K562 (cell line): Measurements from ENCODE around the gene CALD1. TPM values are rescaled to one million over a fixed set of nuclear protein-coding genes. Genes with fewer than 3 reads are reported as not detected.
A peak's percentile ranks its signal among the peaks of the same experiment; 100 is the strongest.

Source experiments
- ARID1B ChIP-seq: fragments of 450-650 bp; IDR thresholded peaks from 2 replicates; pipeline ENCODE4 v1.6.1; 2016; ENCODE audit warnings: antibody characterized with exemption, mild to moderate bottlenecking, inconsistent platforms
- BCOR ChIP-seq: fragments of 450-650 bp; IDR thresholded peaks from 2 replicates; pipeline ENCODE4 v1.6.1; 2016
- BRD9 ChIP-seq: fragments of 450-650 bp; IDR thresholded peaks from 2 replicates; pipeline ENCODE4 v1.6.1; 2018; ENCODE audit warnings: low read depth; ENCODE audit not compliant: partially characterized antibody
- CBFA2T3 ChIP-seq: fragments of 450-650 bp; IDR thresholded peaks from 2 replicates; pipeline ENCODE4 v1.6.1; 2017
- CLOCK ChIP-seq: fragments of 250-450 bp; sonication (Bioruptor Pico); IDR thresholded peaks from 2 replicates; pipeline ENCODE4 v1.4.0; 2020; ENCODE audit warnings: mild to moderate bottlenecking, moderate library complexity, borderline replicate concordance
- GATA2 ChIP-seq: sonication (generic); formaldehyde crosslinking; IDR thresholded peaks from 2 replicates; pipeline ENCODE4 v1.4.0; 2020; ENCODE audit warnings: mild to moderate bottlenecking, missing genetic modification reagents
- IRF9 ChIP-seq: fragments of 450-650 bp; IDR thresholded peaks from 2 replicates; pipeline ENCODE4 v1.6.1; 2016; ENCODE audit warnings: missing biosample characterization, missing genetic modification characterization
- KDM1A ChIP-seq, 2 experiments: fragments of 450-650 bp; IDR thresholded peaks; 2 replicates each; pipeline ENCODE4 v1.6.1; 2016; ENCODE audit warnings: mild to moderate bottlenecking in 2 of 2
- MYNN ChIP-seq, 2 experiments: sonication (generic); formaldehyde crosslinking in 1 of 2; IDR thresholded peaks; 2 replicates each; pipeline versions ENCODE4 v1.5.0 to v1.6.1; 2016 to 2020; ENCODE audit warnings: antibody characterized with exemption in 1 of 2, missing genetic modification reagents in 1 of 2
- NFE2 ChIP-seq: IDR thresholded peaks from 2 replicates; pipeline ENCODE4 v1.6.1; 2014; ENCODE audit warnings: antibody characterized with exemption, low read depth
- NONO ChIP-seq, 2 experiments: fragments of 200-400 bp in 1 of 2; fragments of 450-650 bp in 1 of 2; formaldehyde crosslinking in 1 of 2; IDR thresholded peaks; 2 replicates each; pipeline ENCODE4 v1.6.1; 2017; ENCODE audit warnings: low read depth in 2 of 2, mild to moderate bottlenecking in 2 of 2, moderate library complexity in 2 of 2, low read length in 1 of 2
- NR4A1 ChIP-seq, 2 experiments: fragments of 250-450 bp in 1 of 2; fragments of 450-650 bp in 1 of 2; sonication (Bioruptor Pico) in 1 of 2; IDR thresholded peaks; 2 replicates each; pipeline versions ENCODE4 v1.4.0 to v1.6.1; 2016 to 2020; ENCODE audit warnings: mild to moderate bottlenecking in 2 of 2, missing compliant biosample characterization in 1 of 2, missing genetic modification characterization in 1 of 2, moderate library complexity in 1 of 2
- PHB2 ChIP-seq: fragments of 450-650 bp; IDR thresholded peaks from 2 replicates; pipeline ENCODE4 v1.6.1; 2017; ENCODE audit warnings: low read depth
- PKNOX1 ChIP-seq: fragments of 450-650 bp; IDR thresholded peaks from 2 replicates; pipeline ENCODE4 v1.6.1; 2016
- PML ChIP-seq: IDR thresholded peaks from 2 replicates; pipeline ENCODE4 v1.6.1; 2012; ENCODE audit warnings: low read length, inconsistent platforms
- RCOR1 ChIP-seq, 2 experiments: IDR thresholded peaks; 2 replicates each; pipeline ENCODE4 v1.6.1; 2012; ENCODE audit warnings: low read depth in 2 of 2, low read length in 2 of 2, borderline replicate concordance in 1 of 2, improper control_type of control experiment in 1 of 2
- RUNX1 ChIP-seq: sonication (generic); IDR thresholded peaks from 2 replicates; pipeline ENCODE4 v1.6.1; 2016; ENCODE audit warnings: antibody characterized with exemption, low read depth
- TAL1 ChIP-seq: fragments of 450-650 bp; IDR thresholded peaks from 2 replicates; pipeline ENCODE4 v1.6.1; 2016; ENCODE audit warnings: mild to moderate bottlenecking
- ZBED1 ChIP-seq: IDR thresholded peaks from 2 replicates; pipeline ENCODE4 v1.6.1; 2014
- ZBTB33 ChIP-seq: sonication (generic); formaldehyde crosslinking; IDR thresholded peaks from 2 replicates; pipeline ENCODE4 v1.8.1; 2023; ENCODE audit warnings: mild to moderate bottlenecking, missing genetic modification reagents
- ZEB2 ChIP-seq: fragments of 450-650 bp; IDR thresholded peaks from 2 replicates; pipeline ENCODE4 v1.6.1; 2016
- polyA plus RNA-seq, 8 experiments: library from polyadenylated mRNA; depleted of rRNA in 4 of 8; stranded (reverse) in 5 of 8; unstranded in 3 of 8; fragments of >200 nt; fragmentation: Nextera tagmentation in 2 of 8; fragmentation: Illumina TruSeq in 1 of 8; extraction: Ambion mirVana in 2 of 8; extraction: Trizol in 1 of 8; gene quantifications; 2 replicates each; pipeline versions ENCODE4 v1.2.1 to v1.2.3, GENCODE V29; 2011 to 2014; ENCODE audit warnings: inconsistent platforms in 1 of 8, missing spikeins in 1 of 8
- total RNA-seq, 7 experiments: library from RNA; depleted of rRNA in 6 of 7; stranded (reverse); fragments of >200 nt in 6 of 7; fragmentation: Illumina TruSeq in 2 of 7; extraction: Trizol in 2 of 7; gene quantifications; 2 replicates each; pipeline versions ENCODE4 v1.2.1 to v1.2.3, GENCODE V29; 2011 to 2021; ENCODE audit warnings: low replicate concordance in 1 of 7

CALD1 gene
- total and polyA plus RNA-seq, 9 of the 15 experiments (the other 6 are each of a cell fraction or from before 2014, with no cell fraction given), result 0.40 TPM; not detected in 8

GRCh38 chr7:134834689-134835462 lies 55.4 kb downstream of the CALD1 start (continued):
- TF ChIP-seq CLOCK (no peak), ZEB2 (peak; percentile 68), PKNOX1 (peak; percentile 70), KDM1A (IDR thresholded peaks at IDR 0.05) (peak; percentile 39 to 74; a peak in 2 of 4 replicates), GATA2 (CRISPR knock-in tag) (peak; percentile 78), NR4A1 (CRISPR knock-in tag; IDR thresholded peaks at IDR 0.05) (no peak), NR4A1 (tag; IDR thresholded peaks at IDR 0.05) (peak; percentile 53; the same call in 1 of the 2 replicates), NONO (IDR thresholded peaks at IDR 0.05; ENCODE audit: low read depth in 2 of 2, low read length in 1 of 2) (0 out of 4 replicates have a peak, but pooled peaks of 1 of the 2 experiments have one; percentile 19), ARID1B (peak; percentile 99), RUNX1 (no peak), PML (peak; percentile 95), BCOR (peak; percentile 56), TAL1 (peak; percentile 99), MYNN (IDR thresholded peaks at IDR 0.05) (peak; percentile 86), MYNN (CRISPR knock-in tag; IDR thresholded peaks at IDR 0.05) (no peak), NFE2 (peak; percentile 69), RCOR1 (IDR thresholded peaks at IDR 0.05; ENCODE audit: borderline replicate concordance in 1 of 2, low read depth in 2 of 2, low read length in 2 of 2) (peak in 1 of 2 experiments; percentile 88; a peak in 3 of 4 replicates), CBFA2T3 (peak; percentile 96), IRF9 (no peak), ZBED1 (no peak), BRD9 (peak; percentile 67), PHB2 (peak; percentile 89), ZBTB33 (CRISPR knock-in tag) (no peak)
